SKM-1 (cell line): ENCODE results near the gene ADO.

Experiments
- DNase-seq: peaks from one replicate; lab custom pipeline; 2025; ENCODE audit not compliant: unreplicated experiment; lab: John Stamatoyannopoulos, UW

ADO gene

DNA sequence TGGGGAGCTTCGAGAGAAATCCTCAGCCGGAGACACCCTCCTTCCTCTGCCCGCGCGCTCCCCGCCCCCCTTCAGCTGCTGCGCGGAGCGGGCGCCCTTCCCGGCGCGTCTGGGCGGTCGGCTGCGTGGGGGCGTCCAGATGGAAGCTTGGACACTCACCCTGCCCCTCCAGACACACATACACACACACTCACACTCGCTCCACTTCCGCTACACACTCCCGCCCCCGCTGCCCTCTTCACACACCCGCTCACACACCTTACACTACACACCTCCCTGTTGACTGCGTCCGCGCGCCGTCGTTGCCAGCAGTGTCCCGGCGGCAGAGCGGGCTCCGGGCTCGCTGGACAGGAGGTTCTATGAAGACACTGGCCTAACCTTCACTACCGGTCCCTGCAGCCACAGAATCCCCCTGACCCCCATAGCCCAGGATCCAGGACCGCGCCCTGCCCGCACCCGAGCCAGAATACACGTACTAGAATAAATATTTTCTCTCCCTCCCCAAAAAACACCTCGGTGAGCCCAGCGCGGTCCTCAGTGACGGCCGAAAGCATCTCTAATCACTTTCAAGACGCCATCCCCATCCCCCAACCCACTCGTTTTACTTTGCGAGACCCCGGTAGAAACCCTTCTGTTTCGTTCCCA lies 12.7 kb downstream of the ADO start:
- DNase-seq = no peak

DNA sequence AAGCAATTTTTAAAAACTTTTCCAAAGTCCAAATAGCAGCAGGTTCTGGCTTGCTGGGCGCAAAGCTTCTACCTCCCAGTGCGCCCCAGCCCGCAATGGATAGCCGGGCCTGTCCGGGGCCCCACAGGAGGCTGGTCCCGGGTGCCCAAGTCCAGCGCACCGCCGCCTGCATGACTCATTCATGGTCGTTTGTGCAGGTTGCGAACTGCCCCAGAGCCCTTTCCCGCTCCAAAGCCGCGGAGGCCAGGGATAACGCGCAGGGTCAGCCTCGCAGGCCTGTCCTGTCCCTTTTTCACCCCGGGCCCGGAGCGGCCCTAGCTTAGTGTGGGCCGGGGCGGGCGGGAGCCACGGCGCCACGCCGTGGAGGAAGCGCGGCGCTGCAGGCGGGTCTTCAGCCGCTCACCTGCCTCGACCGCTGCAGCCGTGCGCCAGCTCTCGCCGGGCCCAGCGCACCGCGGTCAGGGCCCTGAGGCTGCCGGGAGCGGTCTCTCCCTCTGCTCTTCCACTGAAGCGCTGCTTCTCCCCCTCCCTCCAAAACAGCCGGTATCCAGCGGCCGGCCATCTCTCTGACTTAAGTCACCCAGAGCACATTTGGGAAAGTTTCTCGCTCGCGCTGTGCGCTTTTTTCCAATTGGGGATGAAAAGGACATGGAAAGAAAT lies 13.4 kb downstream of the ADO start:
- no peak for DNase-seq

DNA sequence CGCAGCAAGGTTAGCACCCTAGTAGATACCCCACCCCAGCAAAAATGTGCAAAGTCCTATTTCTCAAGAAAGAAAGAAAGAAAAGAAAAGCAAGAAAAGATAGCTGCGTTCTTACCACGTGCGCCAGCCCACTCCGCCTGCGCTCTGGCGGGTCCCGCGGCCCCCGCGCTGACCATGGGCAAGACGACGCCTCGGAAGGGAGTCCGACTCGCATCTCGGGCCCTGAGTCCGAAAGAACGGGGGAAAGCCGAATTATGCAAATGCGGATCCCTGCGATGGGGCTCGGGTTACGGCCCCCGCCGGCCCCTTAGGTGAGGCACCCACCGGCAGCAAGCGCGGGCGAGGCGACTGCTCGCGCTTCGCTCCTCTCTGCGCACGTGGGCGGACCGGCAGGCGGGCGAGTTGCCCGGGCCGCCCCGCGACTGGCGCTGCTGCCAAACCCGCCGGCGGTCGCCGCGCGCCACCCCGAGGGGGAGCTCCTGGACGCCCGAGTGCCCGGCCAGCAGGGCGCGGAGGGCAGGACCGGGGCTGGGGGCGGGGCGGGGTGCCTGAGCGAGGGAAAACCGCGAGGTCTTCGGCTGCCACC lies 14.0 kb downstream of the ADO start:
- no peak for DNase-seq

GRCh38 chr10:62819141-62819920 lies 14.8 kb downstream of the ADO start:
- no peak for DNase-seq

DNA sequence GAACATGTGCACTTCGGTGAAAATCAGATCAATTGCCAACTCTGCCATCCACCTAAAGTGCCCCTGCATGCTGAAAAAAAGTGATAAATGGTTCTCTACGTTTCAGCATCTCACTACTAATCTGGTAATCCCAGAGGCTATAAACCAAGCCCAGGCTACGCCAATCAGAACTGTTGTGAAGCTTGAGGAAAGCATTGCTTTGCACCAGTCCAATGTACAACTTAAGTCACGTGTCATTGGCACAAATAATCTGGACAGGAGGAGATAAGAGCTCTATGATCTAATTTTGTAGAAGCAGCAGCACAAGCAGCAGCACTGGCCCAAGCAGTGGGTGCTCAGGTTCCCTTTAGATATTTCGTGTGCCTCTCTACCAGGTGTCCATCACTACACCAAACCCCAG lies 16.1 kb downstream of the ADO start:
- no peak for DNase-seq

GRCh38 chr10:62826273-62826672 lies 21.8 kb downstream of the ADO start:
- DNase-seq = no peak

DNA sequence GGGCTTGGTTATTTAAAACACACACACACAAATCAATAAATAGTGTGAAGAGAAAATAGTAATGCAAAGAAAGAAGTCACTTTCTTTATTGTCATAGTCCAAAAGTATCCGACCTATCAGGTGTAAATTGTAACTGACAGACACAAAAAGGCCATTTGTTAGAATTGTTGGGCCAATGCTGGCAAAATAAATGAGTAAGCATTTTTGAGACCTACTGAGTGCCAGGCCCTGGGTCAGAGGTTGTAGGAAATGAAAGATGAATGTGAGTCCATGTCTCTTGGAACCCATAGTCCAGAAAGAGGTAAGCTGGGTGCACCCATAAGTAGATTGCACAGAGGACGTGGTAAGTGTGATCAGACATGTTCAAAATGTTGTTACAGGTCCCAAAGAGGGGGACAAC lies 25.1 kb downstream of the ADO start:
- DNase-seq = no peak

DNA sequence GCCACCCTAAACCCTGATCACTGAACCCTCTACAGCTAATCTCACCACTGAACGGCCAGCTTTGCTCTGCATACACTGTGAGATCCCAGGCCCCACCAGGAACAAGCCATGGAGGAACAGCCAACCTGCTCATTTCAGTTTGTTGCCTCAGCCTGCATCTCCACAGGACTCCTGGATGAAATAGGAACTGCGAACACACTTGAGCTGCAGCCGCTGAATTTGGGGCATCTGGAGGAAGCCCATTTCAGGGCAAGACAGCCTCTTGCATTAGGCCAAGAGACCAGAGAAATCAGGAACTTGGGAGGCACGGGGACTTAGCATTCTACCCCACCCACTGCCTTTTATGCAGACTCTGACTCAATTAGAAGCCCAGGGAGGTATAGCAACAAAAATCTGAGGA lies 26.2 kb downstream of the ADO start:
- no peak for DNase-seq

DNA sequence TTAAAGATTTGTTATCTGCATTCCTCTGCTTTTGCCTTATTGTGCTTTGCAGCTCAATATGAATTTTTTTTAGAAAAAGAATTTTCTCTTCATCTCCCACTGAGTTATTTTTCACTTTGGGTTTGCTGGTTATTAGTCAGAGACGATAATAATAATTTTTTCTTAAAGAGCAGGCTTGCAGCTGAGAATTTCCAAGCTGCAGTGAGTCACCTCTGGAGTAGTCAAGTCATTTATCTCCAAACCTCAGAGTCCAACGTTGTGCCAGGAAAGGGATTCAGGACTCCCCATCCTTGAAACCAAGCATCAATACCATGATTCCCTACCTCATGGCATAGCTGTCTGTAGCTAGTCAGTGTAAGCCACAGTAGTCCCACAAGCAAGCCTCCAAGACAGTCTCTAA lies 26.8 kb downstream of the ADO start:
- DNase-seq = no peak

DNA sequence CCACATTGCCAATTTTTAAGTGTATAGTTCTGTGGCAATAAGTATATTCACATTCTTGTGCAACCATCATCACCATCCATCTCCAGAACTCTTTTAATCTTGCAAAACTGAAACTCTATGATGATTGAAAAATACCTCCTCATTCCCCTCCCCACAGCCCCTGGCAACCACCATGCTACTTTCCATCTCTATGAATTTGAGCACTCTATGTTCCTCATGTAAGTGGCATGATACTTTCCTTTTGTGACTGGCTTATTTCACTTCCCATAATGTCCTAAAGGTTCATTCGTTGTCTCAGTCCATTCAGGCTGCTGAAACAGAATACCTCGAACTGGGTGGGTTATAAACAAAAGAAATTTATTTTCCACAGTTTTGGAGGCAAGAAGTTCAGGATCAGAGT lies 35.1 kb downstream of the ADO start:
- no peak for DNase-seq

GRCh38 chr10:62842983-62843382 lies 38.5 kb downstream of the ADO start:
- no peak for DNase-seq

DNA sequence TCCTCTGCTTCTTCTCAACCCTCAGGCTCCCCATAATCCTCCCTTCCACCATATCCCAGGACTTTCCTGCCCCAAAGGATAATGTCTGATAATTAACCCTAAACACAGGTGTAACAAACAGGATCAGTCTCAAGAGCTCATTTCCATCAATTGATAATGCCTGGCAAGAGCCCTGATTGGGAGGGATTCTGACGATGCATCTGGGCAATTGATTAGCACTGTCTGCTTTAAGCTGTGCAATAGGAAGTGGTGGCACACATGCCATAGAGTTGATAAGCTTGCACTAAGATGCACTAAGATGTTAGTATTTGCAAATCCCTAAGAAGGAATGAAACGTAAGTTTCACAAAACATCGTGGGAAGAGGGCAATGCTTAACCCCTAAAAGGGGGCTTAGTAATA lies 39.1 kb downstream of the ADO start:
- no peak for DNase-seq

- no peak for DNase-seq
Measured at GRCh38 chr10:62844280-62845011, 39.9 kb downstream of the ADO start.

GRCh38 chr10:62847433-62847832 lies 42.9 kb downstream of the ADO start:
- no peak for DNase-seq

DNA sequence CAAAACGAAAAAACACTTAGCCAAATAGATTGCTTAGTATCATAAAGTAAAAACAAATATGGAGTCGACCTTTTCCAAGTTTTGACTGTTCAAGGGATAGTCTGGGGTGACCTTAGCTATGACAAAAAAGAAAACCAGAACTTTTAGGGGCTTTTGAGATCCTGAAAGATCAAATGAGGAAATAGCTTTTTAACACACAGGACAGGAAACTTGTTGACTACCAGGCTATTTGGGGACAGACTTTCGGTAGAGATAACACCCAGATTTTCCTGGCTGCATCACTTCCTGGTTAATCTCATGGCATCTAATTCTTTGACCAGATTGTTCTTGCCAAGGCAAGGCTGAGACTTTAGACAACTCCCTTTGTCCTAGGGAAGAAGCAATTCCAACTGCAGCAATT lies 46.1 kb downstream of the ADO start:
- DNase-seq = no peak

GRCh38 chr10:62851442-62851841 lies 46.9 kb downstream of the ADO start:
- no peak for DNase-seq

DNA sequence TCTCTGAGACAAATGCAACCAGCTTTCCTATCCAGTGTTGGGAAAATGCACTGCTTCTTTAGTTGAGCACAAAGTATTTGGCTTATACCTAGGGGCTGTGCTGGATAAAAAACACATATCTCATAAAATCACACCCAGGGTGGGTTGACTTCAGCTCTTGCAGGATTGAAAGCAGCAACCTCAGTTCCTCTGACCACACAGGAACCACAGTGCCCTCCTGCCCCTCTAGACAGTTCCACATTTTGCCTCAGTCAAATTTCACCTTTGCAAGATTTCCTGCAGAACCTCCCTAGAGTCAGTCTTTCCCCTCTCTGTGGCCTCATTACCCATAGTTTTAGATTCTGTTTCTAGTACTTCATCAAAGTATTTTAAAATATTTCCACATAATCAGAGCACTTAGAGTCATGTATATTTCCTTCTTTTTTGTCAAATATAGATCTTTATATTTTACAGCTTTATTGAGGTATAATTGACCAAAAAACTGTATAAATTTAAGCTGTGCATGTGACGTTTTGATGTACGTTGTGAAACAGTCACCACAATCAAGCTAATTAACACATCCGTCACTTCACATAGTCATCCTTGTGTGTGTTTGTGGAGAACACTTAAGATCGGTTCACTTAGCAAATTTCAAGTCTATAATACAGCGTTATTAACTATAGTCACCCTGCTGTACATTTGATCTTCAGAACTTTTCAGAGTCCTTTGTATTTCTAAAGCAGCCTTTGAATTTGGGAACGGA lies 48.6 kb downstream of the ADO start:
- peak; percentile 44 for DNase-seq

GRCh38 chr10:62853710-62854109 lies 49.2 kb downstream of the ADO start:
- DNase-seq = peak; percentile 57

DNA sequence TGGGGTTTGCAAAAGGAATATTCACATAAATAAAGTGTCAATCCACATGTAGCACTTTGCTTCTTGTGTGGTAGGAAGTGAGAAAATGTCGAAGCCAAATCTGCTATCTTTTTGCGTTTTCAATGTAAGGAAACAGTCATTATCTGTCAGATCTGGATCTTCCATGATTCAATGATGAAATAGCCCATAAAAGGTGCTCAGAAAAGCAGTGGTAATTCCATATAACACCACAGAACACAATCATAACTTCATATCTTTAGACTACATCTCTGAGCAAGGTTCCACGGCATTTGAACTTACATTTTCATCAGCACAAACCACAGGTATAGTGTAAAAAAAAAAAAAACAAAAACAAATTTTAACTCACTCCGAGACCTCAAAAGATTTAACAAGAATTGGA lies 51.5 kb downstream of the ADO start:
- DNase-seq = no peak
